ENCODE data around the gene AMIGO1. TPM values are rescaled to one million over a fixed set of nuclear protein-coding genes. Genes with fewer than 3 reads are reported as not detected.

The AMIGO1 gene
- total and polyA plus RNA-seq, 8 donors, result 1.6 to 5.8 (median 5.0) TPM

- no peaks in the 10 kb centered on the region for H3K9me3 ChIP-seq
- H3K36me3 ChIP-seq, result no peaks in the 10 kb centered on the region
- intact Hi-C loops (cut with DNase I), result loop anchor here (5.0 to 10.0 kb wide), 5 partner anchors 85 to 442 kb away; partner anchors contain the start of gene AHCYL1 (in 1 of the 3)
- WGBS, 2 donors, result 84 to 93% methylated on average over 10 of the region's 10 CpGs
- H3K27ac ChIP-seq, result no peak overlapping the region
- H3K27me3 ChIP-seq, result no peaks in the 10 kb centered on the region
- no peak overlapping the region for H3K4me3 ChIP-seq
- TF ChIP-seq CTCF (IDR thresholded peaks at IDR 0.05), result no peak
- H3K4me1 ChIP-seq, result peaks cover 0 to 13% (median 0%) of the 10 kb centered on the region in 3 donors
- no peak for FAIRE-seq
- no peak for DNase-seq
- no peak for ATAC-seq
Observed at GRCh38 chr1:109542657-109543056, 33.1 kb upstream of the AMIGO1 start.

GRCh38 chr1:109541102-109541501, 31.6 kb upstream of the AMIGO1 start:
- no peak for ATAC-seq
- intact Hi-C loops (cut with DNase I), result loop anchor here (5.0 to 10.0 kb wide), 5 partner anchors 86 to 444 kb away; partner anchors contain the start of gene AHCYL1 (in 1 of the 3)
- no peaks in the 10 kb centered on the region for H3K27me3 ChIP-seq
- TF ChIP-seq CTCF (IDR thresholded peaks at IDR 0.05), result no peak
- no peaks in the 10 kb centered on the region for H3K9me3 ChIP-seq
- no peak overlapping the region for H3K4me3 ChIP-seq
- no peaks in the 10 kb centered on the region for H3K36me3 ChIP-seq
- H3K27ac ChIP-seq, result no peak overlapping the region
- peaks cover 0 to 5% (median 0%) of the 10 kb centered on the region in 3 donors for H3K4me1 ChIP-seq
- 76 to 85% methylated on average over 3 of the region's 3 CpGs for WGBS, 2 donors
- no peak for DNase-seq
- no peak for FAIRE-seq

- Histone ChIP-seq H3K9me3 (no peaks in the 10 kb centered on the region), H3K27ac (no peak within 1 kb of the TSS), H3K4me1 (no peaks in the 10 kb centered on the region), H3K4me3 (no peak within 1 kb of the TSS), H3K36me3 (no peaks in the 10 kb centered on the region), H3K27me3 (no peaks in the 10 kb centered on the region)
- ATAC-seq (no peak), FAIRE-seq (no peak), DNase-seq (no peak)
- intact Hi-C loops (cut with DNase I), result loop anchor here (5.0 to 10.0 kb wide), 5 partner anchors 88 to 445 kb away; partner anchors contain the start of gene AHCYL1 (in 1 of the 3)
- no peak for TF ChIP-seq CTCF (IDR thresholded peaks at IDR 0.05)
- 60 to 61% methylated on average over 7 of the region's 7 CpGs for WGBS, 2 donors
Observed at GRCh38 chr1:109539676-109540075, 30.1 kb upstream of the AMIGO1 start, which contains the start of gene GPR61. Gene GPR61, plus strand, starts transcription at chr1:109539872. Its CDS starts 3,151 bp downstream, at chr1:109543023.

- DNase-seq, result no peak
- H3K36me3 ChIP-seq, result no peaks in the 10 kb centered on the region
- H3K27me3 ChIP-seq, result no peaks in the 10 kb centered on the region
- 84 to 88% methylated on average over 9 of the region's 9 CpGs for WGBS, 2 donors
- no peak overlapping the region for H3K27ac ChIP-seq
- intact Hi-C loops (cut with DNase I), result no loop called here
- no peak overlapping the region for H3K4me3 ChIP-seq
- TF ChIP-seq CTCF (IDR thresholded peaks at IDR 0.05), result no peak
- FAIRE-seq, result no peak
- no peaks in the 10 kb centered on the region for H3K9me3 ChIP-seq
- no peak for ATAC-seq
- H3K4me1 ChIP-seq, result no peaks in the 10 kb centered on the region
Observed at GRCh38 chr1:109538827-109539555, 29.5 kb upstream of the AMIGO1 start.

Data from pancreas (tissue), 10 donors.